AG09309 (cell line): ENCODE measurements around the gene CFAP99.

Experiments used
- DNase-seq: peaks from one replicate; pipeline ENCODE4 v3.0.0-alpha.2; 2010; ENCODE audit warnings: low read depth
- H3K4me3 ChIP-seq: 2 replicates; pipeline ENCODE4 v1.5.1; 2011; ENCODE audit warnings: mild to moderate bottlenecking, low read depth, low read length, moderate library complexity; ENCODE audit not compliant: control insufficient read depth
- TF ChIP-seq, protein P1 (sequence below): IDR thresholded peaks from 2 replicates; pipeline ENCODE4 v1.5.1; 2011; ENCODE audit warnings: mild to moderate bottlenecking, low read depth, low read length, inconsistent platforms; ENCODE audit not compliant: insufficient read depth, control insufficient read depth; ENCODE audit errors: missing control alignments

CFAP99 gene

DNA sequence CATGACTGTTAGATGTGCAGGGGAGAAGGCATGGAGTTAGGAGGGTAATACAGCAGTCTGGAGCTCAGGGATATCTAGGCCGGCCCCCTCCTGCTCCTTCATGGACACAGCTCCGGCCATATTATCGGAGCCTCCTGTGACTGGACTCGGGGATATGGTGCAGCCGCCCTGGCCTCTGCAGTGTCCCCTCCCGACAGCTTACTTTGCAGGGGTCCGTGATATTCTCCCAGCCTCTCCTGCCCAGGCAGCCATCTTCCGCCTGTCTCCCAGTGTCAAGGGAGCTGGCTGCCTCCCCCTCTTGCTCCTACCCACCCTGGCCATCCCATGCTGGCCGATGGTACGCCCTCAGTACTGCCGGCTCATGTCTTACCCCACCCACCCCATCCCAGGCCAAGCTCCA is 30.3 kb downstream of the CFAP99 start:
- no peak for DNase-seq
- TF ChIP-seq, protein P1, sequence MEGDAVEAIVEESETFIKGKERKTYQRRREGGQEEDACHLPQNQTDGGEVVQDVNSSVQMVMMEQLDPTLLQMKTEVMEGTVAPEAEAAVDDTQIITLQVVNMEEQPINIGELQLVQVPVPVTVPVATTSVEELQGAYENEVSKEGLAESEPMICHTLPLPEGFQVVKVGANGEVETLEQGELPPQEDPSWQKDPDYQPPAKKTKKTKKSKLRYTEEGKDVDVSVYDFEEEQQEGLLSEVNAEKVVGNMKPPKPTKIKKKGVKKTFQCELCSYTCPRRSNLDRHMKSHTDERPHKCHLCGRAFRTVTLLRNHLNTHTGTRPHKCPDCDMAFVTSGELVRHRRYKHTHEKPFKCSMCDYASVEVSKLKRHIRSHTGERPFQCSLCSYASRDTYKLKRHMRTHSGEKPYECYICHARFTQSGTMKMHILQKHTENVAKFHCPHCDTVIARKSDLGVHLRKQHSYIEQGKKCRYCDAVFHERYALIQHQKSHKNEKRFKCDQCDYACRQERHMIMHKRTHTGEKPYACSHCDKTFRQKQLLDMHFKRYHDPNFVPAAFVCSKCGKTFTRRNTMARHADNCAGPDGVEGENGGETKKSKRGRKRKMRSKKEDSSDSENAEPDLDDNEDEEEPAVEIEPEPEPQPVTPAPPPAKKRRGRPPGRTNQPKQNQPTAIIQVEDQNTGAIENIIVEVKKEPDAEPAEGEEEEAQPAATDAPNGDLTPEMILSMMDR, result no peak
- H3K4me3 ChIP-seq, result no peak overlapping the region

DNA sequence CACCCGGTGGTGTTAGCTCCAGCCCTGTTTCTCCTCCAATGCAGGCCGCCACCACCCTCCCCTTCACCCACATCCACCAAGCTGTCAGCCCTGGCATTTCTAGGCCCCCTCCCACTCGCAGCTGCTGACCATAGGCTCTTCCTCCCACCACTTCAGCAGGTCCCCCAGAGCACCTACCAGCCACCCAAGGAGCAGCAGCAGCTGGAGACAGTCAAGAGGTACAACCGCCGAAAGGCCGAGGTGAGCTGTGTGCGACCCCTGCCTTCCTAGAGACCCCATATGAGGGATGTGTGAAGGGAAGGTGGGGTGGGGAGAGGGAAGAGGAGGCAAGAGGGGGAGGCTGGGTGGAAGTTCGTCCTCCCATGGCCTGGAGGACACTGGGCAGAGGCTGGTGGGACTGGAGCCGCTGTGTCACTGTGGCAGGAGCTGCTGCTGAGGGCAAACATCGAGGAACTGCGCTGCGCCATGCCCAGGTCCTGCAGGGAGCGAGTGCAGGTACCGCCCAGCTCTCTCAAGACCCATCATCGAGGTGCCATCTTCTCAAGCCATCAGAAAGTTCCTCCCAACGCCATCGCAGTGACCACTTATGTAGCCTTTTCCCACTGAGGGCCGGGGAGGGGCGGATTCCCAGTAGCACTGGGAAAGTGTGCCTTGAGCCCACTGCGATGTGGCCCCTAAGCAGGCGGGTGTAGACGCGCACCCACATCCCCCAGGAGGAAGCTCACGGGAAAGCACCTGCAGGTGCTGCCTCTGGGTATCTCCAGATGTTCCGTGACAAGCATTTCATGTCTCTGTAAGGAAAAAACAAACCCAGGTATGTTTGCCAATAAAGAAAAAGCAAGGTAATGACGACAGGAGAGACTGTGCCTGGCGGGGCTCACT is 31.0 kb downstream of the CFAP99 start:
- H3K4me3 ChIP-seq, result no peak overlapping the region
- DNase-seq, result no peak
- TF ChIP-seq, protein P1, result no peak

DNA sequence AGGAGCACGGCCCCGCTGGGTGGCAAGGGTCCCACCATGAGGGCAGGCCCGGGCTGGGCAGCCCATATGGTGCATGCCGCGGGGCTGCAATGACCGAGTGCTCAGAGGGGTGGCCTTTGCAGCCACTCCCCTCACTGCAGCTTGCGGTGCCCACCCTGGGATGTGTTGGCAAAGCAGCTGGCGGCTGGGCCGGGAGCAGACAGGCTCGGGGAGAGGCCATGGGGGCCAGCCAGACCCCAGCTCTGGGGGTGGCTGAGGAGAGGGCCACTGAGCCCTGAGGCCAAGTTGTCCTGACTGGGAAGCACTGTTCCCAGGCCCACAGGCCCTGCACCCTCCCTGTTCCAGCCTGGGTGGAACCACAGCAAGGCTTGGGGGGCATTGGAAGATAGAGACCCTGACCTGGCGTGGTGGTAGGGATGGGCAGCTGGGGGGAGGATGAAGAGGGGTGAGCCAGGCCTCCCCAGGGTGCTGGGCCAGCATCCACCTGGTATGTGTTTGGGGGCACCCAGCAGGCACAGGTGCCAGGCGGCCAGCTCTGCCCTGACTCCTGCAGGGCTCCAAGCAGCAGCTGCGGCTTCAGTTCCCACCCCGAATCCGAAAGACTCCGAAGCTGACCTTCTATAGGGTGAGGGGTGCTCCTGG is 31.8 kb downstream of the CFAP99 start:
- no peak overlapping the region for H3K4me3 ChIP-seq
- no peak for DNase-seq
- TF ChIP-seq, protein P1, result no peak

DNA sequence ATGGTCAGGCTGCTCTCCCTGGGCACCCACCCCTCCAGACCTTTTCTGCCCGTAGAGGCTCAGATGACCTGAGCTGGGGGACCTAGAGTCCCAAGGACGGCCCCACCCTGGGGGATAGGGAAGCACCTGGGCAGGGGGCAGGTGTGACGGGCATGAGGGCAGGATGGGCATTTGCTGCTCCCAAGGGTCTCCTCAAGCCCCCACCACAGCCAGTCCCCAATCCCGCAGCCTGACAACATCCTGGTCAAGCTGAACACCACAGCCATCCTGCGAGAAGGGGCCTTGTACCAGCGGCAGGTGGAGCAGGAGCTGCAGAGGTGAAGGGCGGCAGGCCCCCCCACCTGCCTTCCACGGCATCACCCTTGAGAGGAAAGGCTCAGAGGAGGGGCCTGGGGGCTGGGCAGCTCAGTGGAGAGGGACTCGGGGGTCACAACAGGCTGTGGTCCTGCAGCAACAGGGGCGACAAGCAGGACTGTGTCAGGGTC is 32.3 kb downstream of the CFAP99 start:
- no peak overlapping the region for H3K4me3 ChIP-seq
- TF ChIP-seq, protein P1, result no peak
- no peak for DNase-seq

DNA sequence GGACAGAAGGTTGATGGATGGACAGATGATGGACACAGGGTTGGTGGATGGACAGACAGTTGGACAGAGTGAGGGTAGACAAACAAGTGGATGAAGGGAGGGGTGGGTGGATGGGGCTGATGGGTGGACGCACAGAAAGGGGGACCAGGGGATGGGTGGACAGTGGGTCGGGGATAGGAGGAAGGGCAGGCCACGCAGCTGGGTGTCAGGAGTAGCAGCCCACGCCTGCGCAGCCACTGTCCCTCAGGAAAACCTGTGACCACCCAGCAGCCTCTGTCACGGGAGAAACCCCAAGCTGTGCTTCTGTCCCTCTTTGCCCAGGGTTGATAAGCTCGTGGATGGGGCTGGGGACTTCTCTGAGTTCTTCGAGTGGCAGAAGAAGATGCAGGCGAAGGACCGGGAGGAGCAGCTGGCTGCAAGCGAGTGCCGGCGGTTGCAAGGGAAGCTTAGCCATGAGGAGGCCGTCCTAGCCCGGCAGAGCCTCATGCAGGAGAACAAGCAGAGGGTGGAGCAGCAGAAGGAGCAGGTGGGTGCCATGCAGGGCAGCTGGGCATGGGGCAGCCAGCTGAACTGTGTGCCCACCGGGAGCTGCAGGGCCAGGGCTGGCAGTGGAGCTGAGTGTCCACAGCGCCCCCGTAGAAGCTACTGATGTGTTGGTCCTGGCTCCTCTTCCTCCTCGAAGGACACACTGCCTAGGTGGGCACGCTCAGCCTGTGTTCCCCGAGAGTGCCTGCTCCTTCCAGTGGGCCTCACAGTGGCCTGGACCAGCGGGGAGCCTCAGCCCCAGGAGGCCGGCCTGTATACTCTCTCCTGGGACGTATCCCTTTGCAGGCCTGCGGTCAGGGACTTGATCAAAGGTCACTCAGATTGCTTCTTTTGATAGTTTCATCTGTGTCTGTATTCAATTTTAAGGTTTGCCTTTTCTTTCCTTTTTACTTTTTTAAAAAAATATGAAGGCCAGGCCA is 33.3 kb downstream of the CFAP99 start:
- no peak for DNase-seq
- H3K4me3 ChIP-seq, result no peak overlapping the region

More for the DNA sequence above, 33.3 kb downstream of the CFAP99 start:
- TF ChIP-seq, protein P1, result no peak
